ENCODE data around the gene DDB1.

DDB1 gene

DNA sequence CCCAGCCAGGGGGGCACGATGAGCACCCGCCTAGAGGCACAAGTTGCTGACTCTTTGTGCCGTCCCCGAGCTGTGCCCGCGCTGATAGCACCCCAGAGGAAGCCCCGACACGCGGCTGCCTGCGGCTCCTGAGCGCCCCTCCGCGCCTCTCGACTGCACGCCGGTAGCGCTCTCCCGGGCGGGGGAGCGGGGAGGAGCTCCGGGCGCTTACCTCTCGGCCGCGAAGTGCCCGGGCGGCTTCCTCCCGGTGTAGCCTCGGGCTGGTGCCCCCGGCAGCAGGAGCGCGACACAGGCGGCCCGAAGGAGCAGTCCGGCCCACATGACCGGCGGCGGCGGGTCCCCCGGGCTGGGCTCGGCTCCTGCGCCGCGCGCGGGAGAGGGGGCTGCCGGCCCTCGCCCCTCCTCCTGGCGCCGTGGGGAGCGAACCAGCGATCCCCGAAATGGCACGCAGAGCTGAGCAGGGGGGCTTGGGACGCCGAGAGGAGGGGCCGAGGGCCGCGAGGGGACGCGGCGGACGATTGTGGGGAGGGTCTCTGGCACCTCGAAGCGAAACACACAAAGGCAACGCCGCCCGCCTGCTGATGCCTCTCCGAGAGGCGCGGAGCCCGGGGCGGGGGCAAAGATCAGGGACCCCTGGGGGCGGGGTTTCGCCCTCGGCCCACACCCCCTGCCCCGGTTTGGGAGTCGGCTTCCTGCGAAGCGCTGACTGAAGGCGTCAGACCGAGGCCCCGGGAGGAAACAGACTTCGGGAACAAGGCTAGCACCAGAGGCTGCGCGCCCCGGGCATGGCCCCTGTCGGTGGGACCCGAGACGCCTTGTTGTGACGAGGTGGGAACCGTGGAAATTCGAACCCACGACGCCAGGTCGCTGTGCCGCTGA lies 37.9 kb downstream of the DDB1 start, which contains the start of gene VWCE:
VWCE (minus strand) TSS at position 600 of the 879 bp plus-strand sequence; CDS start at position 321, 279 bp downstream.
- peak; percentile 64 for DNase-seq (ENCODE audit: low spot score)

GRCh38 chr11:61293867-61294716 lies 38.8 kb downstream of the DDB1 start:
- peak; percentile 69 for DNase-seq (ENCODE audit: low spot score)

DNA sequence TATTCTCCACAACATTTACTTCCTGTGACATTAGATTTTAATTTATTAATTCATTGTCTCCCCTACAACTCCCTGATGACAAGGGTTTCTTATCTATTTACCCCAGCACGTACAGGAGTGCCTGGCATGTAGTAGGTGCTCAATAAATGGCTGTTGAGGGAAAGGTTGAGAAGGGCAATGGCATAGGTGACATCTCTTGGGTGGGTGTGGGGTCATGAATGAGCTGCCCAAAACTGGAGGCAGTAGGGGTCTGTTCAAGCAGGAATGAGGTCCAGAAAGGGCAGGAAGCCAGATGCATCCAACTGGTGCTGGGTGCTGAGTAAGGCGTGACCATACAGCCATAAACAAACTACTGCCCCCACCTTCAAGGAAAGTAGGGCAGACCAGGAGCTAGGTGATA lies 40.5 kb downstream of the DDB1 start:
- DNase-seq (ENCODE audit: low spot score): no peak

DNA sequence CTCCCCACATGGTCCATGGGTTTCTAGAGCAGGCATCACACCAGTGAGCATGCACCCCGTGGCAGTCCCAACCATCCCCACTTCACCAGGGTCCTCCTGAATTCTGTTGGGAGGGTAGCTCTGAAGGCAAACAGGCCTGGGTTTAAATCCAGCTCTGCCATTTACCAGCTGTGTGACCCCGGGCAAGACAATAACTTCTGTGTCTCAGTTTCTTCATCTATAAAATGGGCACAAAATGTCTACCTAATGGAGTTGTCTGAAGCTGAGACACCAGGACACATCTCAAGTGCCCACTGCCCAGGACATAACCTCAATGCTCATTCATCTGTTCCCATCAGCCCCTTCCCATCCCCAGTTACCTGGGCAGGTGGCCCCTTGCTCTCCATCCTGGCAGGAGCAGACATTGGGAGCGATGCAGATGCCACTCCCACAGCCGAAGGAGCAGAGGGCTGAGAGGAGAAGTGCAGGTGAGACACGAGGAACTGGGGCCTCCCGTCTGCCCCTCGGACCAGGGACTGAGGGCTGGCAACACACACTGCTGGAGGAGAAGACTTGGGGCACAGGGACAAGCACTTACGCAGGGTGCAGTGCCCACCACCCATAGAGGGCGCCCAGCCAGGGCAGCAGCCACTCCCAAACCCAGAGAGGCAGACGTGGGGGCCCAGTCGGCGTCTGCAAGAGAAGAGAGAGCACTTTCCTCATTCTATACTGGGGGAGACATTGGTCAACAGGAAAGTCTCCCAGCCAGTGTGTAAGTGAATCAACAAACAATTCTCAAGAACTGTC lies 41.8 kb downstream of the DDB1 start:
- no peak for DNase-seq (ENCODE audit: low spot score)

- no peak for DNase-seq (ENCODE audit: low spot score)
Observed at GRCh38 chr11:61287338-61287977, 45.4 kb downstream of the DDB1 start.

- no peak for DNase-seq (ENCODE audit: low spot score)
Observed at GRCh38 chr11:61283613-61284012, 49.3 kb downstream of the DDB1 start.

DNA sequence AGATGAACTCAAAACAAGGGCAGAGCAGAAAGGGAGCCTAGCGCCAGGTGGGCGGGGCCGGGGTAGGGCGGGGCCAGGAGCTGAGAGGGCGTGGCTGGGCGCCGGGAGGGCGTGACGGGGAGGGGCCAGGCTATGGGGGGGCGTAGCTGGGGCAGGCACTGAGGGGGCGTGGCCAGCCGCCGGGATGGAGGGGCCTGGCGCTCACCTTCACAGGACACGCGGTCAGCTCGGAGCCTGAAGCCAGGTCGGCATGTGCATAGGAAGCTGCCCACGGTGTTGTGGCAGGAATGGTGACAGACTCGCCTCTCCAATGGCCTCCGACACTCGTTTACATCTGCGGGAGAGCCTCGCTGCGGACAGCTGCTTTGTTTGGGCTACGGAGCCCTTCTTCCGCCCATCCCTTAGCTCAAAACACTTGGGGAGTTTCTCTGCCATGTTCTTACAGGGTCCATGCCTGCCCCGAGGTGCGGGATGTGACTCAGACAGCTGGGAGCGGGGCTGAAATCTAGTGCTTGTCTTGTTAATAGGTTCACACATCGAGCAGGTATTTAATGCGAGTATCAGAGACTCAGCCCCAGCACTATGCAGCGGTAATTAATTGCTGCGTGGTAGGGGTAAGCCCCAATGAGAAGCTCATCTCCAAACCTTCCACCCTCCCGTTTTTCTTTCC lies 51.2 kb downstream of the DDB1 start:
- DNase-seq (ENCODE audit: low spot score): peak; percentile 55

DNA sequence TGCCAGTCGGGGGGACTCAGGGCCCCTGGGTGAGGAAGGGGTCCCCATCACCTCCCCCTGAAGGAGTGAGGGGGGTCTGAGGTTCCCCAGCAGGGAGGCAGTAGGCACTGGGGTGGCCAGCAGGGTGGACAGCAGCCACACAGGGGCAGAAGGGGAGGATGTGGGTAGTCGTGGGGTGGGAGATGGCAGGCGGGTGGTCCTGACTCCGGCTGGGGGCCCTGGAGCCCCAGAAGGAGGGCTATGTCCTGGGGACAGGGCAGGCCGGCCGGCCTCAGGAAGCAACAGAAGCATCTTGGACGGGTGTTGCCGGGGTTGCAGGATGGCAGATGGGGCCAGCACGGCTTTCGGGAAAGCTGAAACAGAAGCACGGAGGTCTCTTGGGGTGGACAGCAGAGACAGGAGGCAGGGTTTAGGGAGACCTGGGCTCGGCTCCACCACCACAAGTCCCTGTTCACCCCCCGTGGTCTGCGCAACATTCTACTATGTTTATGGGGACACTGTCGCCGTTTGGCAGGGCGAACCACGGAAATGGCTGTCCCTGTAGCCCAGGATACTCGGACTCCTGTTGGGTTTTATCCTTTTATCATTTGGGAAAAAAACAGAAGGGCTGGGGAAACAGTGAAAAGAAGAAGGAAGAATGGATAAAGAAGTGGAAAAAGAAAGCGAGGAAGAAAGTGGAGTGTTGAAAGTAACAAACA lies 51.9 kb downstream of the DDB1 start:
- DNase-seq (ENCODE audit: low spot score): no peak

DNA sequence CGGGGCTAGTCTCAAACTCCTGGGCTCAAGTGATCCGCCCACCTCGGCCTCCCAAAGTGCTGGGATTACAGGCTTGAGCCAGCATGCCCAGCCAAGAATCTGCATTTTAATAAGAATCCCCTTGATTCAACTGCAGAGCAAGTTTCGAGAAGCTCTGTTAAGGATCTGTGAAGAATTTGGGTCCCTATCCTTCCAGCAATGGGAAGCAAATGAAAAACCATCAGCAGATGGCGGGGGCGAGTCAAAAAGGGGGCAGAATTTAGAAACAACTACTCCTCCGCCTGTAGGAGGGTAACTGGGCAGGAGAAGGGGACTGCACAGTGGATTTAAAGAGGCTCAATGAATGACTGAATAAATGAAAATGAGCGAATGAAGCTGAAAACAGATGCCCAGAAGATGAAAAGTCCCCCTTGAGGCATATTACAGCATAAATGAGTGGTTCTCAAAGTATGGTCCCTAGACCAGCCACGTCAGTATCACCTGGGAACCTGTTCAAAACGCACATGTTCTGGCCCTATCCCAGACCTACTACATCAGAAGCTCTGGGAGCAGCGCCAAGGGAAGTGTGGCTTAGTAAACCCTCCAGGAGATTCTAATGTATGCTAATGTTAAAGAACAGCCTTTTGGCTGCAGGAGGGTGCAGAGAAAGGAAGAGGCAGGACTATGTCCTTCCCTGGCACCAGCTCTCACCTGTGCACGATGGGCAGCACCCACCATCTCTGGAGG lies 52.8 kb downstream of the DDB1 start:
- no peak for DNase-seq (ENCODE audit: low spot score)

GRCh38 chr11:61278001-61278470 lies 54.9 kb downstream of the DDB1 start:
- DNase-seq (ENCODE audit: low spot score): no peak

GRCh38 chr11:61277186-61278000 lies 55.5 kb downstream of the DDB1 start:
- DNase-seq (ENCODE audit: low spot score): no peak

- DNase-seq (ENCODE audit: low spot score): no peak
Observed at GRCh38 chr11:61275191-61275590, 57.7 kb downstream of the DDB1 start.

DNA sequence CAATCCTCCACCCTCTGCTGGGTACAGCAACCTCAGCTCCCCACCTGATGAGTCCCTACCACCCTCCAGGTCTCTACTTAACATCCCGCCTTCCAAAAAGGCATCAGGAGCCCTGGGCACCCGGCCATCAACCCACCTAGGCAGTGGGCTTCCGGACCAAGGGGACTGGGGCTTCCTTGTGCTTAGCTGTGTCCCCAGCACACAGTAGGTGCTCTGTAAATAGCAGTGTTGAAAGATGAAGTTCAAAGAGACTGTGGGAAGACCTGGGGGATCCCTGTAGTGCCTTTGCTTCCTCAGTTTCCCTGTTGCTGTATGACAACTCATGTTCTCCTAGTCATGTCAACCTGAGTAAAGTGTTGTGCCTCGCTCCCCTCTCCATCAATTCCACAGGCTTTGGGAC lies 58.8 kb downstream of the DDB1 start:
- DNase-seq (ENCODE audit: low spot score): no peak

GRCh38 chr11:61273178-61274078 lies 59.5 kb downstream of the DDB1 start:
- no peak for DNase-seq (ENCODE audit: low spot score)

DNA sequence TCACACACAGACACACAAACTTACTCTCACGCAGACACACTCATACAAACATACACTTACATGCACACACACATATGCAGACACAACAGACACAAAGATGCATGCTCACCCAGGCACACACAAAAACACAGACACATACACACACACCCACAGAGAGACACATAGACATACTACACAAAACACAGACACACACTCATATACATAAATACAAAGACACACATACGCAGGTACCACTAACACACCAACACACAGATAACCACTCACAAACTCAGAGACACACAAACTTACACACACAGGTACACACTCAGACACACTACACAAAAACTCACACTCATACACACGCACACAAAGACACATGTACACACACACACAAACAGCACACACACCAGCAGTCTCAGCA lies 60.2 kb downstream of the DDB1 start:
- DNase-seq (ENCODE audit: low spot score): no peak

DNA sequence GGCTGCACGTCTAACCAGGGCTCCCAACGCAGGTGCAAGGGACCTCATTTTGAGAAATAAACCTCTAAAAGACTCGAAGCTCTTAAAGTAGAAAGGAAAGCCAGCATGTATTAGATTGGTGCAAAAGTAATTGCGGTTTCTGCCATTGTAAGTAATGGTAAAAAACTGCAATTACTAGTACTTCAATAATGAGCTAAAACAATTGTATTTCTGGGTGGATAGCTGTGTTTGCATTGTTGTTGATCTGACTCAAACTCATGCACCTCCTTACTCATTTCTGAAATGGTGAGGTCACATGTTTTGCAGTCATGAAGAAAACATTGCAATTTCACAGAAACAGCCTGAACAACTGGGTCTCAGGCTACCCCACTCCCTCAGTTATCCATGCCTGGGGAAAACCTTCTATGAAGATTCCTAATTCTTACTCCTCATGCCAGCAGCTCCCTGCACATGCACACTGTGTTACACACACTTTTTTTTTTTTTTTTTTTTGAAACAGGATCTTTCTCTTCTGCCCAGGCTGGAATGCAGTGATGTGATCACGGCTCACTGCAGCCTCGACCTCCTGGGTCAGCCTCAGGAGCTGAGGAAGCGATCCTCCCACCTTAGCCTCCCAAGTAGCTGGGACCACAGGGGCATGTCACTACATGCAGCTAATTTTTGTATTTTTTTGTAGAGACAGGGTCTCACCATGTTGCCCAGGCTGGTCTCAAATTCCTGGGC lies 62.4 kb downstream of the DDB1 start:
- peak; percentile 75 for DNase-seq (ENCODE audit: low spot score)
